DMS 273 (cell line): ENCODE measurements around the gene XPO5.

Experiments
- DNase-seq: peaks from one replicate; lab custom pipeline; 2025; ENCODE audit not compliant: unreplicated experiment; lab: John Stamatoyannopoulos, UW

Gene XPO5

DNA sequence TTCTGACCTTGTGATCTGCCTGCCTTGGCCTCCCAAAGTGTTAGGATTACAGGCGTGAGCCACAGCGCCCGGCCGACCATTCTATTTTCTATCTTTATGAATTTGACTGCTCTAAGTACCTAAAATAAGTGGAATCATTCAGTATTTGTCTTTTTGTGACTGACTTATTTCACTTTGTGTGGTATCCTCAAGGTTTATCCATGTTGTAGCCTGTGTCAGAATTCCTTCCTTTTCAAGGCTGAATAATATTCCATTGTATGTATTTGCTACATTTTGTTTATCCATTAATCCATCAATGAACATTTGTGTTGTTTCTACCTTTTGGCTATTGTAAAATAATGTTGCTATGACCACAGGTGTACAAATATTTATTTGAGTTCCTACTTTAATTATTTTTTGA lies 103.3 kb downstream of the XPO5 start:
- no peak for DNase-seq
